ENCODE results near the gene SLC25A41.

DNA sequence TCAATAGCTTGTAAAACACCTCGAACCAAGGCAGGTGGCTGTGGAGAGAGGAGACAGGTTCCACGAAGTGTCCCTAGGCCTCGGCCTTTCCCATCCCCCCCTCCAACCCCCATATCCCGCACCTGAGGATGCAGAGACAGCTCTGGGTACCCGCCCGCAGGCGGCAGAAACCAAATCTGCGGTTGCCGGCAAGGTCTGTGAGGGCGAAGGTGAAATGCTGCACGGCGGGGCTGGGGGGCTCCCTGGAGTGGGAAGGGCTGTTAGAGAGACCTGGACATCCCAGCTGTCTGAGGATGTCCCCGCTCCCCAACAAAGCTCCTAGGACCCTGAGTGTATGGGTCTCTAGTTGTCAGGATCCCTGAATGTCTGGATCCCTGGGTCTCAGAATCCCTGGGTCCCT is 45.3 kb upstream of the SLC25A41 start:
- TF ChIP-seq, protein P1, sequence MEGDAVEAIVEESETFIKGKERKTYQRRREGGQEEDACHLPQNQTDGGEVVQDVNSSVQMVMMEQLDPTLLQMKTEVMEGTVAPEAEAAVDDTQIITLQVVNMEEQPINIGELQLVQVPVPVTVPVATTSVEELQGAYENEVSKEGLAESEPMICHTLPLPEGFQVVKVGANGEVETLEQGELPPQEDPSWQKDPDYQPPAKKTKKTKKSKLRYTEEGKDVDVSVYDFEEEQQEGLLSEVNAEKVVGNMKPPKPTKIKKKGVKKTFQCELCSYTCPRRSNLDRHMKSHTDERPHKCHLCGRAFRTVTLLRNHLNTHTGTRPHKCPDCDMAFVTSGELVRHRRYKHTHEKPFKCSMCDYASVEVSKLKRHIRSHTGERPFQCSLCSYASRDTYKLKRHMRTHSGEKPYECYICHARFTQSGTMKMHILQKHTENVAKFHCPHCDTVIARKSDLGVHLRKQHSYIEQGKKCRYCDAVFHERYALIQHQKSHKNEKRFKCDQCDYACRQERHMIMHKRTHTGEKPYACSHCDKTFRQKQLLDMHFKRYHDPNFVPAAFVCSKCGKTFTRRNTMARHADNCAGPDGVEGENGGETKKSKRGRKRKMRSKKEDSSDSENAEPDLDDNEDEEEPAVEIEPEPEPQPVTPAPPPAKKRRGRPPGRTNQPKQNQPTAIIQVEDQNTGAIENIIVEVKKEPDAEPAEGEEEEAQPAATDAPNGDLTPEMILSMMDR (IDR thresholded peaks at IDR 0.05; ENCODE audit: low read depth, low read length), result no peak
- TF ChIP-seq, protein P2, sequence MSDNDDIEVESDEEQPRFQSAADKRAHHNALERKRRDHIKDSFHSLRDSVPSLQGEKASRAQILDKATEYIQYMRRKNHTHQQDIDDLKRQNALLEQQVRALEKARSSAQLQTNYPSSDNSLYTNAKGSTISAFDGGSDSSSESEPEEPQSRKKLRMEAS (IDR thresholded peaks at IDR 0.05; ENCODE audit: low read depth, low read length), result no peak
- TF ChIP-seq POLR2A (IDR thresholded peaks at IDR 0.05; ENCODE audit: extremely low read depth, insufficient read length), result no peak
- no peak for TF ChIP-seq MYC (IDR thresholded peaks at IDR 0.05; ENCODE audit: low read depth, low read length)

Data from NB4 (cell line).